AG10803 (cell line): Measurements from ENCODE around the gene BICRA.

Experiments used
- DNase-seq: peaks from one replicate; pipeline ENCODE4 v3.0.0; 2010; ENCODE audit warnings: low read depth
- H3K4me3 ChIP-seq: 2 replicates; pipeline ENCODE4 v1.5.1; 2011; ENCODE audit warnings: mild to moderate bottlenecking, low read length, control low read depth
- TF ChIP-seq, protein P1 (sequence below): conservative IDR thresholded peaks from 2 replicates; pipeline ENCODE4 v1.5.1; 2011; ENCODE audit warnings: mild to moderate bottlenecking, low read length, control low read depth, inconsistent platforms

The BICRA gene

DNA sequence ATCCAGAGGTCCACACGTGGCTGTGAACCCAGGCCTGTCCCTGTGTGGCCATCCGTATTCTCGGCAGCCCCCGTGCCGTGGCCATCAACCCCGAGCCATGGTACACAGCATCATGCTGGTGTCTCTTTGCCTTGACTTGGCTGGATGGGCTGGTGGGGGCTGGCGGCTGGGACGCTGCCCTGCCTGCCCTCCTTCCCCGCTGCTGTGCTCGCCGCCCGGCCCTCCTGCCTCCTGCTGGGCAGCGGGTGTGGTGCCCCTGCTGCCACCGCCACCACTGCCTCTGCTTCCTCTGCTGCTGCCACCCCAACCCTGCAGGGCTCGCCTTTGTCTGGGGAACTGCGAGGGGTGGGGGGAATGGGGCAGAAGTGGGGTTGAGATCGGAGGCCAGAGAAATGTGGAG is 84.6 kb downstream of the BICRA start:
- DNase-seq: no peak
- no peak overlapping the region for H3K4me3 ChIP-seq
- TF ChIP-seq, protein P1, sequence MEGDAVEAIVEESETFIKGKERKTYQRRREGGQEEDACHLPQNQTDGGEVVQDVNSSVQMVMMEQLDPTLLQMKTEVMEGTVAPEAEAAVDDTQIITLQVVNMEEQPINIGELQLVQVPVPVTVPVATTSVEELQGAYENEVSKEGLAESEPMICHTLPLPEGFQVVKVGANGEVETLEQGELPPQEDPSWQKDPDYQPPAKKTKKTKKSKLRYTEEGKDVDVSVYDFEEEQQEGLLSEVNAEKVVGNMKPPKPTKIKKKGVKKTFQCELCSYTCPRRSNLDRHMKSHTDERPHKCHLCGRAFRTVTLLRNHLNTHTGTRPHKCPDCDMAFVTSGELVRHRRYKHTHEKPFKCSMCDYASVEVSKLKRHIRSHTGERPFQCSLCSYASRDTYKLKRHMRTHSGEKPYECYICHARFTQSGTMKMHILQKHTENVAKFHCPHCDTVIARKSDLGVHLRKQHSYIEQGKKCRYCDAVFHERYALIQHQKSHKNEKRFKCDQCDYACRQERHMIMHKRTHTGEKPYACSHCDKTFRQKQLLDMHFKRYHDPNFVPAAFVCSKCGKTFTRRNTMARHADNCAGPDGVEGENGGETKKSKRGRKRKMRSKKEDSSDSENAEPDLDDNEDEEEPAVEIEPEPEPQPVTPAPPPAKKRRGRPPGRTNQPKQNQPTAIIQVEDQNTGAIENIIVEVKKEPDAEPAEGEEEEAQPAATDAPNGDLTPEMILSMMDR: no peak

DNA sequence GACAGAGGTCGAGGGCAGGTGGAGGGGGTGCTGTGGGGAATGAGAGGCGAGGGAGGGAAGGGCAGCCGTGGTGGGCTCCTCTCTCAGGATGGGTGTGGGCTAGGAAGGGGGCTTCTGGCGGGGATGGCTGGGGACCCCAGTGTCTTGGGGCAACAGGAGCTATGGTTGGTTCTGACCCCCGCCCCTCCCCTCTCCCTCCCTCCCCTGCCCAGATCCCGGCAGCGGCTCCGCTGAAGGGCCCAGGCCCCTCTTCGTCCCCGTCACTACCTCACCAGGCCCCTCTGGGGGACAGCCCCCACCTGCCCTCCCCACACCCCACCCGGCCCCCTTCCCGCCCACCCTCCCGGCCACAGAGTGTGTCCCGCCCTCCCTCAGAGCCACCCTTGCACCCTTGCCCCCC is 85.0 kb downstream of the BICRA start:
- TF ChIP-seq, protein P1: no peak
- DNase-seq: no peak
- no peak overlapping the region for H3K4me3 ChIP-seq

DNA sequence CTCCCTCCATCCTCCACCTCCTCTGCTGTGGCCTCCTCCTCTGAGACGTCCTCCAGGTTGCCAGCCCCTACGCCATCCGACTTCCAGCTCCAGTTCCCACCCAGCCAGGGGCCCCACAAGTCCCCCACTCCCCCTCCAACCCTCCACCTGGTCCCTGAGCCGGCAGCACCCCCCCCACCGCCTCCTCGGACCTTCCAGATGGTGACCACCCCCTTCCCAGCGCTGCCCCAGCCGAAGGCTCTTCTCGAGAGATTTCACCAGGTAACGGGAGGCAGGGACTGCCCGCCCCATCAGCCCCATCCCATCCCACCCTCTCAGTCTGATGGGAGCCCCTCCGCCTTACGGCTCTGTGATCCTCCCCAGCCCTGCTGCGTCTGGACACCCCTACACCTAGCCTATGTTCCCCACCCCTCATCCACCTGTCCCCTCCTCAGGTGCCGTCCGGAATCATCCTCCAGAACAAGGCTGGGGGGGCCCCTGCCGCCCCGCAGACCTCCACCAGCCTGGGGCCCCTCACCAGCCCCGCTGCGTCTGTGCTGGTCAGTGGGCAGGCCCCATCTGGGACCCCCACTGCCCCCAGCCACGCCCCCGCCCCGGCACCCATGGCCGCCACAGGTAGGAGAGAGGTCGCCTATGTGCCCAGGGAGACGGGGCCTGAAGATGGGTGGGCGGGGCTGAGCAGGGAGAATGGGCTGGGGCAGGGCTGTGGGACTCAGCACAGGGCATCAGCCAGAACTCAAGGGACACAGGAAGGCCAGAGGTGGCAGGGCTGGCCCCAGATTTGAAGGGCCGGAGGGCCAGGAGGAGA is 85.7 kb downstream of the BICRA start:
- H3K4me3 ChIP-seq: no peak overlapping the region
- DNase-seq: no peak
- TF ChIP-seq, protein P1: no peak

DNA sequence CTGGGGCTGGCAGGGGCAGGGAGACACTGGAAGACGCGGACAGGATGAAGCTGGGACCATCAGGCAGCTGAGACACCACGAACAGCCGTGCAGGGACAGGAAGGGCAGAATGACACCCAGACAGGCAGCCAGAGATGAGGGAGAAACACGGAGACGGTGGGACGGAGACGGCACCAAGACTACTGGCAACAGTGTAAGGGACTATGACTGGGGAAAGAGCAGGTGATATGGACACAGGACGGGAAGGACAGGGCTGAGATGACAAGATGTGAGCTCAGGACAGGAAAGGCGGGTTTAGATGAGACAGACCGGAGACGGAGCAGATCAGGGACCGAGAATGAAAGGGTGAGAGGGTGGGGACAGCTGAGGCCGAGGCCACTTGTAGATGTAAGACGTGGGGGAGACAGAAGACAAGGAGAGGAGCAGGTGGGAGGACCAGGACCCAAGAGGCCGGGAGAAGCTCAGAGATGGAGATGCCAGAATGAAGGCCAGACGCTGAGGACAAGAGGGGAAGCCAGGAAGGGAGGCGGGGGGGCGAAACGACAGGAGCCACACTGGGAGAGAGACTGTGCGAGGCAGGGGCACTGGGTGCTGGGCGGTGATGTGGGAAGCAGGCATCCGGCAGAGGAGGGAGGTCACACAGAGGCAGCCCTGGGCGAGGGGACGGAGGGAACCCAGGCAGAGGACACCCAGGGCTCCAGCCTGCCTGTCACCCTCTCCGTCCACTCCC is 86.8 kb downstream of the BICRA start:
- DNase-seq: no peak
- no peak overlapping the region for H3K4me3 ChIP-seq
- TF ChIP-seq, protein P1: no peak

DNA sequence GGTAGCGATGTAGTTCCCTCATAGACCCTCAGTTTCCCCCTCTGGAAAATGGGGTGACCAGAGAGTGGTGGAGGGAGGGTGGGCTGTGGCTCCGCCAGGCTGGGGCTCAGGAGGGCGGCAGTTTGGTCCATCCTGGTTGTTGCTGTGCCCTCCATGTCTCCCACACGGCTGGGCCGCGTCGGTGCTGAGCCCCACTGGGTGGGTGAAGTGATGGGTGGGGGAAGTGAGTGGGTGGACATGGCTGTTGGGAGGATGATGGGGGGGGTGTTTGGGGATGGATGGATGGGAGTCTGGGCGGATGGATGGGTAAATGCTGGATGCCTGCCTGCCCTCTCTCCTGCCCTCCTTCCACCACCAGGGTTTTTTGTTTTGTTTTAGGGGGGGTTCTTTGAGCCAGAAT is 87.7 kb downstream of the BICRA start:
- no peak for DNase-seq
- no peak overlapping the region for H3K4me3 ChIP-seq
- TF ChIP-seq, protein P1: no peak

DNA sequence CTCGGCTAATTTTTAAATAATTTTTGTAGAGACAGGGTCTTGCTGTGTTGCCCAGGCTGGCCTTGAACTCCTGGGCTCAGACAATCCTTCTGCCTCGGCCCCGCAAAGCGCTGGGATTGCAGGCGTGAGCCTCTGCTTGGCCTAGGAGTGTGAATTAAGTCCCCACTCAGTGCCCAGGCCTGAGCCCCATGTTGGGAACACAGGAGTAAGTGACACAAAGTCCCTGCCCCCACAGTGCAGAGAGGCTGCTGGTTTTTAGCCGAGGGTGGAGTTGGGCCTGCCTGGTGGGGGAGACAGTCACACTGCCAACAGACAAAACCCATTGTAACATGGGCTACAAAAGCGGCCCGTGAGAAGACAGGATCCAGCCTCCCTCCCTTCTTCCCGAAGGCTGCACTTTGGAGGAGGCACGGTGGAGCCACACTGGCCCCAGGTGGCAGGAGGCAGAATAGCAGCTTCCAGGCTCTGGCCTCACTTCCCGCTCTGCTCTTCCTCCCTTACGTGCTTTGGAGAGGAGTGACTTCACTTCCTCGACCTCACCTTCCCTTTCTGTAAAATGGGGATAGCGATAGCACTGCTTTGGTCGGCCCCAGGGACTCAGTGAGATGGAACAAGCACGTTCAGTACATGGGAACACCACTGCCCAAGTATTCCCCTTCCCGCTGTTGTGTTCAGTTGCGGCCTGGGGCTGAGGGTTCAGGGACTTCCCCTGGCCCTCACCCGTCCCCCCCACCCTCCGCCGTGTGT is 89.1 kb downstream of the BICRA start:
- DNase-seq: peak; percentile 81
- TF ChIP-seq, protein P1: peak; percentile 100
- H3K4me3 ChIP-seq: no peak overlapping the region
